Measurements from ENCODE around the gene CCL14.

DNA sequence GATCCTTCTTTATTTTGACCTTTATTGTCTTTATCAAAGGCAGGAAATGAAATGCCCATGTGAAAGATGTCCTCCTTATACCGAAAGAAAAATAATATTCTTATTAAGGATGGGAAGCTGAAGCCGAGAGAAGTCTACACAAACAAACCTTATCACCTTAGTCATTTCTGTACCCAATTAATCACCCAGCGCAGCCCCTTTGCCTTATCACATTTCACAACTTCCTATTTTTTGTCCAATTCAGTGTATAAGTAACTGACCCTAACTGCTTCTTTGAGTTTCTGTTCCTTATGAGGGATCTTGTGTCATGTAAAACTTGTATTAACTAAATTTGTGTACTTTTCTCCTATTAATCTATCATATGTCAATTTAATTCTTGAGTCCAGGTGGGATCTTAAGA, 47.6 kb upstream of the CCL14 start:
- TF ChIP-seq, protein P1, sequence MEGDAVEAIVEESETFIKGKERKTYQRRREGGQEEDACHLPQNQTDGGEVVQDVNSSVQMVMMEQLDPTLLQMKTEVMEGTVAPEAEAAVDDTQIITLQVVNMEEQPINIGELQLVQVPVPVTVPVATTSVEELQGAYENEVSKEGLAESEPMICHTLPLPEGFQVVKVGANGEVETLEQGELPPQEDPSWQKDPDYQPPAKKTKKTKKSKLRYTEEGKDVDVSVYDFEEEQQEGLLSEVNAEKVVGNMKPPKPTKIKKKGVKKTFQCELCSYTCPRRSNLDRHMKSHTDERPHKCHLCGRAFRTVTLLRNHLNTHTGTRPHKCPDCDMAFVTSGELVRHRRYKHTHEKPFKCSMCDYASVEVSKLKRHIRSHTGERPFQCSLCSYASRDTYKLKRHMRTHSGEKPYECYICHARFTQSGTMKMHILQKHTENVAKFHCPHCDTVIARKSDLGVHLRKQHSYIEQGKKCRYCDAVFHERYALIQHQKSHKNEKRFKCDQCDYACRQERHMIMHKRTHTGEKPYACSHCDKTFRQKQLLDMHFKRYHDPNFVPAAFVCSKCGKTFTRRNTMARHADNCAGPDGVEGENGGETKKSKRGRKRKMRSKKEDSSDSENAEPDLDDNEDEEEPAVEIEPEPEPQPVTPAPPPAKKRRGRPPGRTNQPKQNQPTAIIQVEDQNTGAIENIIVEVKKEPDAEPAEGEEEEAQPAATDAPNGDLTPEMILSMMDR (IDR thresholded peaks at IDR 0.05): no peak
- TF ChIP-seq POLR2A (IDR thresholded peaks at IDR 0.05): no peak
- no peak for TF ChIP-seq POLR2AphosphoS5 (IDR thresholded peaks at IDR 0.05)
